Measurements from ENCODE around the gene MAOB.

DNA sequence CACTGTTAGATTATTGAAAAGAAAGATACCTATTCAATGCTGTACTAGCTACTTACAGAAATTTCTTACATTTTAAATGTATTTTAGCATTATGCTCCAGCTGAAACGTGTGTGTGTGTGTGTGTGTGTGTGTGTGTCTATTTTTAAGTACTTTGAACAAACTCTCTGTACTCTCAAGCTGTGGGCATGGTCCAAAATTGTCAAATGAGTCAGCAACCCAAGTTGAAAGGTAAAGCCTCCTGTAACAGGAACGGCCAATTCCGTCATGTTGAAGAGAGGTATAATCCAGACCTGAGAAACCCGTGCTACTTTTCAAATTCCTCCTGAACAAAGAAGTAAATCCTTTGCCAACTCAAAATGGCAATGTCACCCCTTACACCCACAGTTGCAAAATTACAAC lies 20.5 kb downstream of the MAOB start:
- TF ChIP-seq, protein P1, sequence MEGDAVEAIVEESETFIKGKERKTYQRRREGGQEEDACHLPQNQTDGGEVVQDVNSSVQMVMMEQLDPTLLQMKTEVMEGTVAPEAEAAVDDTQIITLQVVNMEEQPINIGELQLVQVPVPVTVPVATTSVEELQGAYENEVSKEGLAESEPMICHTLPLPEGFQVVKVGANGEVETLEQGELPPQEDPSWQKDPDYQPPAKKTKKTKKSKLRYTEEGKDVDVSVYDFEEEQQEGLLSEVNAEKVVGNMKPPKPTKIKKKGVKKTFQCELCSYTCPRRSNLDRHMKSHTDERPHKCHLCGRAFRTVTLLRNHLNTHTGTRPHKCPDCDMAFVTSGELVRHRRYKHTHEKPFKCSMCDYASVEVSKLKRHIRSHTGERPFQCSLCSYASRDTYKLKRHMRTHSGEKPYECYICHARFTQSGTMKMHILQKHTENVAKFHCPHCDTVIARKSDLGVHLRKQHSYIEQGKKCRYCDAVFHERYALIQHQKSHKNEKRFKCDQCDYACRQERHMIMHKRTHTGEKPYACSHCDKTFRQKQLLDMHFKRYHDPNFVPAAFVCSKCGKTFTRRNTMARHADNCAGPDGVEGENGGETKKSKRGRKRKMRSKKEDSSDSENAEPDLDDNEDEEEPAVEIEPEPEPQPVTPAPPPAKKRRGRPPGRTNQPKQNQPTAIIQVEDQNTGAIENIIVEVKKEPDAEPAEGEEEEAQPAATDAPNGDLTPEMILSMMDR (IDR thresholded peaks at IDR 0.05): no peak
- TF ChIP-seq POLR2A (IDR thresholded peaks at IDR 0.05): no peak

All from heart left ventricle (tissue), 13 donors.